Measurements from ENCODE around the gene MSANTD1.

Gene MSANTD1

DNA sequence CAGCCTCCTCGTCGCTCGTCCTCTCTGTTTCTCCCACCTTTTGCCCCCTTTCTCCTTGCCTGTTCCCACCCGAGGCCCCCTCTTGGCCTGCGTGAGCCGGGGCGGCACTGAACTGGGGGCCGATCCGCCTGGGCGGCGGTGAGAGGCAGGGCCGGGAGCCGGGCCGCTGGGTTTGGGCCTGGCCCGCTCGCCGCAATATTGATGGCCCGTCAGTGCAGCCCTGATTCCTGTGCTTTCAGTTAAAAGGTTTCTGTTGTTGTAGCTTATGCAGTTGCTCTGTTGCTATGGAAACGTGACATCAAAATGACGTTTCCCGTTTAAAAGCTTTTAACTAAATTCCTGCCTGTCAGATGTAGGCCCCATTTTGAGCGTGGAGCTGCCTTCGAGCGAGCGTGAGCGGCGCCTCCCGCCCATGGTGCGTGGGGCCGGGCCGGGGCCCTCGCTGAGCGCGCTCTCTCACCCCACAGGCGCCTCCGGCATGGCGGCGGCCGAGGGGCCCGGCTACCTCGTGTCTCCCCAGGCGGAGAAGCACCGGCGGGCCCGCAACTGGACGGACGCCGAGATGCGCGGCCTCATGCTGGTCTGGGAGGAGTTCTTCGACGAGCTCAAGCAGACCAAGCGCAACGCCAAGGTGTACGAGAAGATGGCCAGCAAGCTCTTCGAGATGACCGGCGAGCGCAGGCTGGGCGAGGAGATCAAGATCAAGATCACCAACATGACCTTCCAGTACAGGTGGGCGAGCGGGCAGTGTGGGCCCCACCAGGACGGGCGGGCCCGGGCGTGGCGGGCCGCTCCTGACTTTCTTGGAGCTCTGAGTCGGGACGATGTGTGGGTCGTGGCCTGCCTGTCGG is at the start of gene MSANTD1:
Gene MSANTD1, plus strand, starts transcription at position 349 of the 851 bp plus-strand sequence. Its CDS starts 64 bp downstream, at position 413.
- Histone ChIP-seq H3K4me1 (ENCODE audit: insufficient read depth, low read length, severe bottlenecking) (no peaks in the 10 kb centered on the region), H3K27ac (ENCODE audit: low read depth, low read length, poor library complexity, severe bottlenecking) (no peak within 1 kb of the TSS), H3K9ac (ENCODE audit: low read length) (no peak within 1 kb of the TSS), H4K20me1 (ENCODE audit: insufficient read depth, low read length) (no peaks in the 10 kb centered on the region), H3K9me3 (ENCODE audit: low read length) (no peaks in the 10 kb centered on the region), H3K9me2 (ENCODE audit: low read depth, low read length) (no peaks in the 10 kb centered on the region), H3K36me3 (ENCODE audit: insufficient read depth, low read length) (no peaks in the 10 kb centered on the region), H3K27me3 (ENCODE audit: insufficient read depth, low read length) (no peaks in the 10 kb centered on the region), H3F3A (ENCODE audit: insufficient read depth, low read length) (no peaks in the 10 kb centered on the region), H2AFZ (ENCODE audit: low read length) (no peak within 1 kb of the TSS), H3K79me2 (ENCODE audit: insufficient read depth, low read length) (no peaks in the 10 kb centered on the region), H3K4me2 (ENCODE audit: low read length) (no peak within 1 kb of the TSS), H3K4me3 (ENCODE audit: low read depth, low read length, poor library complexity, severe bottlenecking) (no peak within 1 kb of the TSS)
- TF ChIP-seq, protein P1, sequence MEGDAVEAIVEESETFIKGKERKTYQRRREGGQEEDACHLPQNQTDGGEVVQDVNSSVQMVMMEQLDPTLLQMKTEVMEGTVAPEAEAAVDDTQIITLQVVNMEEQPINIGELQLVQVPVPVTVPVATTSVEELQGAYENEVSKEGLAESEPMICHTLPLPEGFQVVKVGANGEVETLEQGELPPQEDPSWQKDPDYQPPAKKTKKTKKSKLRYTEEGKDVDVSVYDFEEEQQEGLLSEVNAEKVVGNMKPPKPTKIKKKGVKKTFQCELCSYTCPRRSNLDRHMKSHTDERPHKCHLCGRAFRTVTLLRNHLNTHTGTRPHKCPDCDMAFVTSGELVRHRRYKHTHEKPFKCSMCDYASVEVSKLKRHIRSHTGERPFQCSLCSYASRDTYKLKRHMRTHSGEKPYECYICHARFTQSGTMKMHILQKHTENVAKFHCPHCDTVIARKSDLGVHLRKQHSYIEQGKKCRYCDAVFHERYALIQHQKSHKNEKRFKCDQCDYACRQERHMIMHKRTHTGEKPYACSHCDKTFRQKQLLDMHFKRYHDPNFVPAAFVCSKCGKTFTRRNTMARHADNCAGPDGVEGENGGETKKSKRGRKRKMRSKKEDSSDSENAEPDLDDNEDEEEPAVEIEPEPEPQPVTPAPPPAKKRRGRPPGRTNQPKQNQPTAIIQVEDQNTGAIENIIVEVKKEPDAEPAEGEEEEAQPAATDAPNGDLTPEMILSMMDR (IDR thresholded peaks at IDR 0.05; ENCODE audit: low read length): no peak
- no peak for TF ChIP-seq EZH2 (IDR thresholded peaks at IDR 0.05; ENCODE audit: borderline replicate concordance, low read length)

DNA sequence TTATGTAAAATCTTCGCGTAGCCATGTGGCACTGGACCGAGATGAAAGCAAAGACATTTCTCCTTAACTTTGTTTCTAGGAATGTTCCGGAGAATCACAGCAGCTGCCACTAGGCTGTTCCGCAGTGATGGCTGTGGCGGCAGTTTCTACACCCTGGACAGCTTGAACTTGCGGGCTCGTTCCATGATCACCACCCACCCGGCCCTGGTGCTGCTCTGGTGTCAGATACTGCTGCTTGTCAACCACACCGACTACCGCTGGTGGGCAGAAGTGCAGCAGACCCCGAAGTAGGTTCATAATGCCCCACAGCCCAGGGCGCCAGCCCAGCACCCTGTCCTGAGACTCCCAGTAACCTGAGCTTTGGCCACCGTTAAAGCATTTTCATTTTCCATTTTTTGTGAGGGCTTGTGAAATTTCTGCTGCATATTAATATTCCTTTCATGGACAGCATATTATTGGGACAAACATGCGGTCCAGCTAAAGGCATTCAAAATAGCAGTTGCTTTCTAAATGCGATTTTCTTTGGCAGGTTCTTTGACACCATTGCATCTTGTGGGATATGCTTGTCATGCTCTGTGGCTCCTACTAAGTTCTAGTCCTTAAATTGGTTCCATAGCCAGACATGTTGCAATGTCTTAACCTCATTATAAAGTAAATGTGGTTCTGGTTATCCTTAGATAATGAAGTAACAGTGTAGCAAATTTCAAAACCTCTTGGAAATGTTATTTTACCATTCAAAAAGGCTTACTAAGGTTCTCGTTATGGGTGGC is 49.1 kb upstream of the MSANTD1 start:
- Histone ChIP-seq H3K4me1 (ENCODE audit: insufficient read depth, low read length, severe bottlenecking) (peaks cover 15% of the 10 kb centered on the region), H3K36me3 (ENCODE audit: insufficient read depth, low read length) (peaks cover 5% of the 10 kb centered on the region; the same call in 1 of the 2 replicates)

DNA sequence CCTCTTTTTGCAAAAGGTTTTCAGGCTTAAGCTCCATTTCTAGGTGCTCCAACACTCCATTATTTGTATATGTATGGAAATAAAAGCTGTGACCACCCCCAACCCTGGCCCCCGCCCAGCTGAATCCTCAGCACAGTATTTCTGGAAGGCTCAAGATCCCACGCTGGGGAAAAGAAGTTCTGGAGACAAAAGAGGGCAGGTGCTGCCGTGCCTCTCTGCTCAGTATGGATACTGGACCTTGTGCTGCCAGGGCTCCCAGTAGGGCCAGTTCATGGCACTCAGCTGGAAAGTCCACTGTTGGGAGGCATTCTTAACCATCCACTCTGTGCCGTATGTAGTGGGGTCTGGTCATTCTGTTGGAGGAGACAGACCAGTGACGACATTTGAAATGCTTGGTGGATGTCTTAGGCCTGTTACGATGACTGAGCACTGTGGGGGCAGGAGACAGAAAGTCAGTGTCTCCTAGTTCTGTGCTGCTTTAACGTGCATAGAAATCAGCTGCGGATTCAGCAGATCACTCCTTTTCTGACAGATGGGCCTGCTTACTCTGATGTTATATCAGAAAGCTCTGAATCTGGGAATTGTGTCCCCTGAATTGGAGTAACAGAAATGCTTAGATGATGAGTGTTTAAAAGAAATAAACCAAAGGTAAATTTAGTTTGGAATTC is 48.4 kb upstream of the MSANTD1 start:
- Histone ChIP-seq H3K9me3 (ENCODE audit: low read length) (no peaks in the 10 kb centered on the region), H3K27ac (ENCODE audit: low read depth, low read length, poor library complexity, severe bottlenecking) (no peak overlapping the region), H3K4me2 (ENCODE audit: low read length) (no peak overlapping the region), H3K9me2 (ENCODE audit: low read depth, low read length) (no peaks in the 10 kb centered on the region), H3F3A (ENCODE audit: insufficient read depth, low read length) (no peaks in the 10 kb centered on the region), H3K4me1 (ENCODE audit: insufficient read depth, low read length, severe bottlenecking) (peaks cover 15% of the 10 kb centered on the region), H3K4me3 (ENCODE audit: low read depth, low read length, poor library complexity, severe bottlenecking) (no peak overlapping the region), H3K79me2 (ENCODE audit: insufficient read depth, low read length) (no peaks in the 10 kb centered on the region), H3K36me3 (ENCODE audit: insufficient read depth, low read length) (peaks cover 5% of the 10 kb centered on the region; the same call in 1 of the 2 replicates), H3K27me3 (ENCODE audit: insufficient read depth, low read length) (no peaks in the 10 kb centered on the region), H3K9ac (ENCODE audit: low read length) (no peak overlapping the region), H4K20me1 (ENCODE audit: insufficient read depth, low read length) (no peaks in the 10 kb centered on the region), H2AFZ (ENCODE audit: low read length) (no peak overlapping the region)
- TF ChIP-seq, protein P1 (IDR thresholded peaks at IDR 0.05; ENCODE audit: low read length): no peak
- TF ChIP-seq EZH2 (IDR thresholded peaks at IDR 0.05; ENCODE audit: borderline replicate concordance, low read length): no peak

More for the DNA sequence above, 49.1 kb upstream of the MSANTD1 start:
- Histone ChIP-seq H4K20me1 (ENCODE audit: insufficient read depth, low read length) (no peaks in the 10 kb centered on the region), H3K9me3 (ENCODE audit: low read length) (no peaks in the 10 kb centered on the region), H3K27me3 (ENCODE audit: insufficient read depth, low read length) (no peaks in the 10 kb centered on the region), H3K79me2 (ENCODE audit: insufficient read depth, low read length) (no peaks in the 10 kb centered on the region), H3K4me3 (ENCODE audit: low read depth, low read length, poor library complexity, severe bottlenecking) (no peak overlapping the region), H2AFZ (ENCODE audit: low read length) (no peak overlapping the region), H3K27ac (ENCODE audit: low read depth, low read length, poor library complexity, severe bottlenecking) (no peak overlapping the region), H3K9ac (ENCODE audit: low read length) (no peak overlapping the region), H3F3A (ENCODE audit: insufficient read depth, low read length) (no peaks in the 10 kb centered on the region), H3K9me2 (ENCODE audit: low read depth, low read length) (no peaks in the 10 kb centered on the region), H3K4me2 (ENCODE audit: low read length) (no peak overlapping the region)
- TF ChIP-seq EZH2 (IDR thresholded peaks at IDR 0.05; ENCODE audit: borderline replicate concordance, low read length): no peak
- TF ChIP-seq, protein P1 (IDR thresholded peaks at IDR 0.05; ENCODE audit: low read length): no peak
